Gastroesophageal sphincter (tissue), 4 donors: ENCODE results near the gene PODN. TPM values are rescaled to one million over a fixed set of nuclear protein-coding genes. Genes with fewer than 3 reads are reported as not detected.

Experiments
- ATAC-seq: fragments of 150-250 bp; one replicate; pipeline ENCODE4 v1.9.1; 2016; ENCODE audit warnings: mild to moderate bottlenecking, moderate library complexity
- H3K27ac ChIP-seq, 4 donors: fragments of 200-600 bp; sonication (generic) in 3 of 4; 1 replicate in 3 of 4; 2 replicates in 1 of 4; pipeline ENCODE4 v1.5.1; 2016 to 2019
- H3K27me3 ChIP-seq: fragments of 200-600 bp; sonication (generic); one replicate; pipeline ENCODE4 v1.5.1; 2019
- H3K36me3 ChIP-seq, 2 donors: fragments of 200-600 bp; sonication (generic); one replicate each; pipeline ENCODE4 v1.5.1; 2019; ENCODE audit warnings: control low read depth in 1 of 2
- H3K4me1 ChIP-seq, 3 donors: fragments of 200-600 bp; sonication (generic); 1 replicate in 2 of 3; 2 replicates in 1 of 3; pipeline ENCODE4 v1.5.1; 2016 to 2019; ENCODE audit warnings: control low read depth in 2 of 3
- H3K4me3 ChIP-seq, 2 donors: fragments of 200-600 bp; sonication (generic); one replicate each; pipeline ENCODE4 v1.5.1; 2019; ENCODE audit warnings: mild to moderate bottlenecking in 1 of 2, moderate library complexity in 1 of 2
- H3K9me3 ChIP-seq, 3 donors: fragments of 200-600 bp; sonication (generic); one replicate each; pipeline ENCODE4 v1.5.1; 2017 to 2019; ENCODE audit warnings: control low read depth in 2 of 3
- EP300 ChIP-seq: sonication (generic); formaldehyde crosslinking; IDR thresholded peaks from one replicate; pipeline ENCODE4 v1.6.1; 2017; ENCODE audit warnings: antibody characterized with exemption, mild to moderate bottlenecking
- POLR2A ChIP-seq, 2 donors: fragments of 450-650 bp; IDR thresholded peaks; one replicate each; pipeline ENCODE4 v1.6.1; 2017; ENCODE audit warnings: antibody characterized with exemption in 2 of 2, mild to moderate bottlenecking in 2 of 2, moderate library complexity in 1 of 2
- POLR2AphosphoS5 ChIP-seq: sonication (generic); formaldehyde crosslinking; IDR thresholded peaks from one replicate; pipeline ENCODE4 v1.6.1; 2017; ENCODE audit warnings: antibody characterized with exemption
- WGBS, 2 donors: methylation state at CpG; one replicate each; pipeline ENCODE4 v1.1.5; 2018; ENCODE audit warnings: low coverage in 1 of 2; 5-methylcytosine and 5-hydroxymethylcytosine counted together
- total RNA-seq, 4 donors: library from RNA; depleted of rRNA; stranded (reverse); fragments of >200 nt; gene quantifications; one replicate each; pipeline ENCODE4 v1.1.0, GENCODE V29; 2016
- TF ChIP-seq, protein P1 (sequence below), 4 experiments: fragments of 200-600 bp in 2 of 4; fragments of 450-650 bp in 2 of 4; sonication (generic) in 1 of 4; IDR thresholded peaks; one replicate each; pipeline ENCODE4 v1.5.1; 2017 to 2019; ENCODE audit warnings: antibody characterized with exemption in 4 of 4, mild to moderate bottlenecking in 2 of 4, moderate library complexity in 2 of 4

Gene PODN
- total RNA-seq, 4 donors from 2014 or later, result 60.4 to 170 (median 125) TPM

DNA sequence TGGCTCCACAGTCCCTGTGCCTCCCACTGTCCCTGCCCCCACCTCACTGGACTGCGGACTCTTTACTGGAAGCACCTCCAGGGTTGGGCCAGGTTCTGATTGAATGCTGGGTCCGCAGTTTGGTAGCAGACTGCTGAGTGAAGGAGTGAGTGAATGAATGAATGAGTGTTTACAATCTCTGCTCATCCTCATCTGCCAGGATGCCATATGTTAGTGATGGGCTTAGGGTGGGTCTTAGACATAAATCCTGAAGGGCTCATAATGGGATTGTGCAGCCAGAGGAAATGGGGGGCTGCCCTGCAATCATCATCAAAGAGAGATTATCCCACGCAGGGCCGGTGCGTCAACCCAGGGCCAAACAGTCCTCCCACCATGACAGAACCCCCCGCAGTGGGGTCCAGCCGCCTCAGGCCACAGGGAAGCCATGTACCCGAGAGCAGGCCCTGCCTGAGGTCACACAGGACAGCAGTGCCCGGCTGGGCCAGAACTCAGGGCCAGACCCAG, 54.3 kb downstream of the PODN start:
- ATAC-seq, result no peak
- no peak overlapping the region for H3K4me3 ChIP-seq
- no peaks in the 10 kb centered on the region for H3K27me3 ChIP-seq
- H3K36me3 ChIP-seq, result no peaks in the 10 kb centered on the region
- TF ChIP-seq POLR2A (IDR thresholded peaks at IDR 0.05), result no peak
- TF ChIP-seq POLR2AphosphoS5, result no peak
- TF ChIP-seq, protein P1, sequence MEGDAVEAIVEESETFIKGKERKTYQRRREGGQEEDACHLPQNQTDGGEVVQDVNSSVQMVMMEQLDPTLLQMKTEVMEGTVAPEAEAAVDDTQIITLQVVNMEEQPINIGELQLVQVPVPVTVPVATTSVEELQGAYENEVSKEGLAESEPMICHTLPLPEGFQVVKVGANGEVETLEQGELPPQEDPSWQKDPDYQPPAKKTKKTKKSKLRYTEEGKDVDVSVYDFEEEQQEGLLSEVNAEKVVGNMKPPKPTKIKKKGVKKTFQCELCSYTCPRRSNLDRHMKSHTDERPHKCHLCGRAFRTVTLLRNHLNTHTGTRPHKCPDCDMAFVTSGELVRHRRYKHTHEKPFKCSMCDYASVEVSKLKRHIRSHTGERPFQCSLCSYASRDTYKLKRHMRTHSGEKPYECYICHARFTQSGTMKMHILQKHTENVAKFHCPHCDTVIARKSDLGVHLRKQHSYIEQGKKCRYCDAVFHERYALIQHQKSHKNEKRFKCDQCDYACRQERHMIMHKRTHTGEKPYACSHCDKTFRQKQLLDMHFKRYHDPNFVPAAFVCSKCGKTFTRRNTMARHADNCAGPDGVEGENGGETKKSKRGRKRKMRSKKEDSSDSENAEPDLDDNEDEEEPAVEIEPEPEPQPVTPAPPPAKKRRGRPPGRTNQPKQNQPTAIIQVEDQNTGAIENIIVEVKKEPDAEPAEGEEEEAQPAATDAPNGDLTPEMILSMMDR (IDR thresholded peaks at IDR 0.05), result no peak
- no peak for TF ChIP-seq EP300
- peaks cover 0 to 9% (median 0%) of the 10 kb centered on the region in 3 donors for H3K4me1 ChIP-seq
- H3K9me3 ChIP-seq, result peaks cover 0 to 7% (median 0%) of the 10 kb centered on the region in 3 donors
- no peak overlapping the region for H3K27ac ChIP-seq
- 96% methylated on average over 3 of the region's 9 CpGs; no CpG with 5 or more reads in 1 of the 2 donors for WGBS, 2 donors

DNA sequence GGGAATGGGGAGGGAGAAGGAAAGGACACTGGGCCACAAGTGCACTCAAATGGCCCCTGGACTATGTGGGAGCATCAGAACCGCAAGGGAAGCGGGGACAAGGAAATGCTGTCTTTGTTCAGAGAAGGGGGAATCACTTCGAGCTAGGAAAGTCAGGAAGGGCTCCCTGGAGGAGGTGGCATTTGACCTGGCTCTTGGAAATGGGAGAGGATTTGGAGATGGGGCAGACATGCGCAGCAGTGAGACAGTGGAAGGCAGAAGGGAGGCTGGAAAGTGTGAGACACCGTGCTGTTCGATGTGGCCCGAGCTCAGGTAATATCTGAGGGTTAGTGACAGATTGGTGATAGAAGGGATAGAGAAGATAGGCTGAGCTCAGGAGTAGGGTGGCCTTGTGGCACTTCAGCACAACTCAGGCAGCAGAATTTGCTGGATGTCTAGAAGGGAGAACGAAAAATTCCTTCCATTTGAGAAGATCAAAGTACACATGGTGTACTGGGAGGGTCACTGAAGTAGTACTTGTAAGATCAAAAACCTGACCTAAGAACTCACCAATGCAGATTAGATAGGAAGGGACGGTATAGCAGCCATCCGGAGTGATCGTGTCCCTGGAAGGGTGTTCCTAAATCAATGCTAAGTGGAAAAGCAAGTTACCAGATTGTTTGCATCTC, 55.1 kb downstream of the PODN start:
- no peaks in the 10 kb centered on the region for H3K36me3 ChIP-seq
- peaks cover 0 to 5% (median 0%) of the 10 kb centered on the region in 3 donors for H3K9me3 ChIP-seq
- H3K4me1 ChIP-seq, result peaks cover 0 to 17% (median 5%) of the 10 kb centered on the region in 3 donors
- H3K4me3 ChIP-seq, result no peak overlapping the region
- no peak for ATAC-seq
- no peak overlapping the region for H3K27ac ChIP-seq
- no peaks in the 10 kb centered on the region for H3K27me3 ChIP-seq
- TF ChIP-seq, protein P1 (IDR thresholded peaks at IDR 0.05), result no peak
- TF ChIP-seq POLR2A (IDR thresholded peaks at IDR 0.05) (no peak), POLR2AphosphoS5 (no peak), EP300 (no peak)
- 87 to 93% methylated on average over 5 to 10 of the region's 11 CpGs for WGBS, 2 donors

DNA sequence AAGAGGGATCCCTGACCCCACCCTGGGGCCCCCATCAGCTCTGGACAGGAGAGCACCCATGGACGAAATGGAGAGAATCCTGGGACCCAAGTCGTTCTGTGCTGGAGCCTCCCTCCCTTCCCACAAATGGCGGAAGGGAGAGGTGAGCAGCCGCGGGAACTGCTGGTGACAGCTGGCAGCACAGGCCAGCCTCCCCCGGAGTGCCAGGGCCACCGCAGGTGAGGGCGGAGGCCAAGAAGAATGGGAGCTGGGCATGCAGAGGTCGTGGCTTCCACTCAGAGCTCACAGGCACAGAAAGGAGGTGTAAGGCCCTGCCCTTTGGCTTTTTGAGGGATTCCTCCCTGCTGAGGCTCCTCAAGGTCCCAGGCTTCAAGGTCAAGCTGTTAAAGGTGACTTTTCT, 55.8 kb downstream of the PODN start:
- TF ChIP-seq, protein P1 (IDR thresholded peaks at IDR 0.05), result no peak
- TF ChIP-seq POLR2AphosphoS5, result no peak
- TF ChIP-seq POLR2A (IDR thresholded peaks at IDR 0.05), result no peak
- no peak for TF ChIP-seq EP300
- no peak for ATAC-seq
- no peak overlapping the region for H3K27ac ChIP-seq
- H3K4me1 ChIP-seq, result peaks cover 0 to 24% (median 5%) of the 10 kb centered on the region in 3 donors
- H3K27me3 ChIP-seq, result no peaks in the 10 kb centered on the region
- WGBS, 2 donors, result 80 to 84% methylated on average over 1 to 5 of the region's 9 CpGs
- no peaks in the 10 kb centered on the region for H3K9me3 ChIP-seq
- H3K4me3 ChIP-seq, result no peak overlapping the region
- H3K36me3 ChIP-seq, result no peaks in the 10 kb centered on the region

DNA sequence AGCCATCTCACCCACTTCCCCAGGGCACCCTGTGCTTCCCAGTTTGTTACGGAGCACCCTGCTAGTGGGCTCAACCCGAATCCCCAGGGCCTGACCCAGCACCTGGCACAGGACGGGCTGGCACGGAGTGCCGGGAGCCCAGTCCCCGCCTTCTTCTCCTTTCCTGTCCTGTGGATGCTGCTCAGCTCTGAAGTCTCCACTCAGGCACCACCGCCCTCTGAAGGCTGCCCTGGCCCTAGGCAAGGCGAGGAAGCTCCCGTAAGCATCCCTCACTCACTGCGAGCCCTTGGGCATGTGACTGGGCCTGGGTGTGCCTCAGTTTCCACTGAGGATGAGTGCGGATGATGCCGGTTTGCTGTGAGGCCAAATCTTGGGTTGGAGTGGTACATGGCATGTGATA, 58.6 kb downstream of the PODN start:
- Histone ChIP-seq H3K4me3 (no peak overlapping the region), H3K36me3 (no peaks in the 10 kb centered on the region), H3K4me1 (peaks cover 0 to 52% (median 11%) of the 10 kb centered on the region in 3 donors), H3K9me3 (no peaks in the 10 kb centered on the region), H3K27ac (peak overlapping the region in 2 of 4 donors; percentile 68 to 78), H3K27me3 (no peaks in the 10 kb centered on the region)
- WGBS, 2 donors, result 80% methylated on average over 1 of the region's 12 CpGs; no CpG with 5 or more reads in 1 of the 2 donors
- ATAC-seq, result no peak
- TF ChIP-seq, protein P1 (IDR thresholded peaks at IDR 0.05), result no peak
- TF ChIP-seq EP300 (no peak), POLR2A (IDR thresholded peaks at IDR 0.05) (no peak), POLR2AphosphoS5 (no peak)
